Putamen (tissue), 1 donor: Measurements from ENCODE around the gene BCAS3.

Experiments
- DNase-seq: peaks from one replicate; pipeline ENCODE4 v3.0.0-alpha.2; 2016; ENCODE audit warnings: low spot score

BCAS3 gene

DNA sequence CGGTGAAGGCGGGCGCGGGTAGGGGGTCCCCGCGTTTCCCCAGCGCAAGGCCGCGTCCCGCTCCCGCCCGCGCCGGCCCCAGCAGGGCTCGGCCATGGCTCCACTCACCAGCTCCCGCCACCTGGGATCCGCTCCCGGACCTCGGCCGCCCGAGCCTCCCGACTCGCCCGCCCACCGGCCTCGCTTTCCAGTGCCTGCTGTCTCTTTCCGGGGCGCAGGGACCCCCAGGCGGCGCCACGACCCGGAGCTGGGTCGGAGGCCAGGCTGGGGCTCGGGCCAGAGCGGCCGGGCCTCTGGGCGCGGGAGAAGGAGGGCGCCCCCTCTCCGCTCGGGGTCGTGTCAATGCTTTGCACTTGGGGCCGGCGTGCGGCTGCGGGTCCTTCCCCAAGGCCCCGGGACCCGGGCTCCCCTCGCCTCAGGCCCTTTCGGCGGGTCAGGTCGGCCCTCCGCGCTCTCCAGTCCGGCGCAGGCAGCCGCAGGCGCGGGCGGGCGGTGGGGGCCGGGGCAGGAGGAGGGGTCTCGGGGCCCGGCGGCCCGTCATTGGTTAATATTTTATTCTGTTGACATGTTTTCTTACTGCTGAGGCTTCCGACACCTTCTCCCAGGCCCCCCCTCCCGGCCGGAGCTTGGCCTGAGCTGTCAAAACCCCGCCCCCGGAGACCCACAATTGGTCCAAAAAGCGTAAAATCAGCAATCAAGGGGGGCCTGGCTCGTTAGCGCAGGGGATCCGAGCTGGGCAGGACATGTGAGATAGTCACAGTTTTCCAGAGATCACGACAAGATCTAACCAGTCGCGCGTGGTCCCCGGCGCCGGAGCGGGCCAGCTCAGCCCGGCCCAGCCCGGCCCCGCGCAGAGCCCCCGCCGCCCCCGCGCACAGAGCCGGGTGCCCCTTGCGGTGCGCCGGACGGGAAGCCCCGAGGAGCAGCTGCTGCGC, 721.7 kb downstream of the BCAS3 start, which contains the start of gene TBX2:
Gene TBX2, plus strand, starts transcription at position 713 of the 935 bp plus-strand sequence. CDS start 334 bp downstream, outside the sequence.
- no peak for DNase-seq

GRCh38 chr17:61400066-61400716, 722.5 kb downstream of the BCAS3 start:
- no peak for DNase-seq

GRCh38 chr17:61400717-61401388, 723.2 kb downstream of the BCAS3 start:
- DNase-seq = no peak

- no peak for DNase-seq
Measured at GRCh38 chr17:61401389-61402072, 723.9 kb downstream of the BCAS3 start.

DNA sequence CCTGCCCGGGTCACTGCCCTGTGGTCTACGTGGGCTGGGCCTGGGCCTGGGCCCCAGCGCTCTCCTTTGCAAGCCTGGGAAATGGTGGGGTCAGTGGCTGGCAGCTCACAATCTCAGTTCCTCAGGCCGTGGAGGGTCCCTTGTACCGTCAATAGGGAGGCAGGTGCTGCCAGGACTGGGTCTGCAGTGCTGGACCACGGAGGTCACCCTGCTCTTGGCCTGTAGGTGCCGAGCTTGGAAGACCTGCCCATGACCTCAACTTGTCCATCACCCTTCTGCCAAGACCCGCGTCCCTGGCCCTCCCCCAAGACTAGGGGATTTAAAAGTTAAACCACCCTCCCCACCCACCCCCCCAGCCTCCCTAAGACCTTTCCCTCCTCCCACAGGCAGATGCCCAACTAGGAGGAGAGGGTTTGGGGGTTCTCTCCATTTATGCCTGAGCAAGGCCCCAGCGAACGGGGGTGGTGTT, 724.5 kb downstream of the BCAS3 start:
- DNase-seq = no peak

DNA sequence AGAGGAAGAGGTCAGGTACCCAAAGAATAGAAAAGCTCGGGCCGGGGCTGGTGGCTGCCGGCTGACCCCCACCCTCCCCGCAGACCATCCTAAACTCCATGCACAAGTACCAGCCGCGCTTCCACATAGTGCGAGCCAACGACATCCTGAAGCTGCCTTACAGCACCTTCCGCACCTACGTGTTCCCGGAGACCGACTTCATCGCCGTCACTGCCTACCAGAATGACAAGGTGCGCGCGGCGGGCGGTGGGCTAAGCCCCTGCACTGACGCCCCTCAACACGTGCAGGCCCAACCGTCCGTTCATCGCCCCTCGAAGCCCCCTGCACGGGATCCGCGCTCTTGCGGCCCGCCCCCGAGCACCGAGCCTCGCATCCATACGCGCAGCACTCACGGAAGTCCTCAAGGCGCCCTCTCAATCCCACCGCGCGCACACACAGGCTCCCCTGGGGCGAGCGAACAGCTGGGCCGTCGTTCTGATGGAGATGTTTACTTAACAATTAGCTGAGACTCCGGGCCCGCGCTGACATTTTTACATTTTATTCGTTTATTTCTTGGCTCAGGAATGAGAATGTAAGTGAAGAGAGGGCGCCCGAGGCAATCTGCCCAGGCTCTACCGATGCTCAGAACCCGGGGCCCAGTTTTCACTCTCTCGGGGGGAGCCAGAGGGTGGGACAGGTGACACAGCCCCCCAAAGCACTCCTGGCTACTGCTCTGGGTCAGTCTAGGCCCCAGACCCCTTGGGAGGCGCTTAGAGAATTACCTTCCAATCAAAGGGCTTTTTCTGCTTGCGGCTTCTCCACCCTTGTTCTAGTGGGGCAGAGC, 725.5 kb downstream of the BCAS3 start:
- DNase-seq = no peak

GRCh38 chr17:61403801-61404662, 726.4 kb downstream of the BCAS3 start:
- DNase-seq = no peak

DNA sequence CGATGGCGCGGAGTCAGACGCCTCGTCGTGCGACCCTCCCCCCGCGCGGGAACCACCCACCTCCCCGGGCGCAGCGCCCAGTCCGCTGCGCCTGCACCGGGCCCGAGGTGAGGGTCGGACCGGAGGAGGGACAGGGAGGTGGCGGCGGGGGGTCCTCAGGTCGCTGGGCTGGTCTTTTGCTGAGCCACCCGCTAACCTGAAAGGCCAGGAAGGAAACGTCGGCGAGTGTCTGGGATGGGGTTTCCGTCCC, 726.9 kb downstream of the BCAS3 start:
- DNase-seq = no peak

- no peak for DNase-seq
Measured at GRCh38 chr17:61404913-61405685, 727.4 kb downstream of the BCAS3 start.

DNA sequence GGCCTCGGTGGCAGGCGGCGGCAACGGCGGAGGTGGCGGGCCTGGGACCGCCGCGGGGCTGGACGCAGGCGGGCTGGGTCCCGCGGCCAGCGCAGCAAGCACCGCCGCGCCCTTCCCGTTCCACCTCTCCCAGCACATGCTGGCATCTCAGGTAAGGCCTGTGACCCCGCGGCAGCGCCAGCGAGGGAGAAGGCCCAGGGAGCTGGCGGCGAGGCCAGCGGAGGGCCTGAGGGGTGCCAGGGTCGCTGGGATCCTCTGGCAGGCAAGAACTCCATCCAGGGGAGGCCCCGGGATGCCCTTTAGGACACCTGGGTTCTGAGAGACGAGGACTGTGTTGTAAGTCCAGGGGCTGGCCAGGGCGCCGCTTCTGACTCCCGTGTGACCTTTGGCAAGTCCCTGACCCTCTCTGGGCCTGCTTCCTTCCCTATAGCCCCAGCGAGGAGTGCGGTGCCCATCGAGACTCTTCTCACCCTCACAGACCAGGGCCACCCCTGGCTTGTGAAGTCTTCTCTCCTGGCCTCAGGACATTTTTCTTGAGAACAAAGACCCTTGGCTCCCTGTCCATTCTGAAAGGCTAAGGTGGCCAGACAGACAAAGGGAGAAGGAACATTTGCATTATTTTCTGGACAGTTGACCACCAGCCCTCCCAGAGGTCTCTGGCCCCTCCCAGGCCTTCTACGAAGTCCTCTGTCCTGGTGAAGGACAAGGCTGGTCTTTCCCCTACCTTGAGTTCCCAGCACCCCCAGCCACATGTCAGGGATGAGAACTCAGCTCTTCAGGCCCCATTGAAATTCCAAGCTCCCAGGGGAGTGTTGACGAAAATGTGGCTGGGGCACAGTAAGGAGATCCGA, 728.3 kb downstream of the BCAS3 start:
- DNase-seq = no peak

DNA sequence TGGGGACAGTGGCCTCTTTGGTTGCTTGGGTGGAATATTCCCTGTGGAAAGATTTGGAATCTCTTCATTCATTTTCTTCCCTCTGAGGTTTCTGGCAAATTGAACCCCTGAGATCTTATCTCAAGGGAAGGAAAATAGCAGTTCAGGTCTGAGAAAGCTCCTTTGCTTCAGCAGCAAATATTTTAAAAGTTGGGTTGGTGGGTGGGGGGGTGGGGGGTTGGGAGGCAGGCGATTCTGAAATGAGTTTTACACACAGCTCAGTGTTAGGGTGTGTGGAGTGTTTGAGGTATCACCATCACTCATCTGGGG, 728.8 kb downstream of the BCAS3 start:
- no peak for DNase-seq

DNA sequence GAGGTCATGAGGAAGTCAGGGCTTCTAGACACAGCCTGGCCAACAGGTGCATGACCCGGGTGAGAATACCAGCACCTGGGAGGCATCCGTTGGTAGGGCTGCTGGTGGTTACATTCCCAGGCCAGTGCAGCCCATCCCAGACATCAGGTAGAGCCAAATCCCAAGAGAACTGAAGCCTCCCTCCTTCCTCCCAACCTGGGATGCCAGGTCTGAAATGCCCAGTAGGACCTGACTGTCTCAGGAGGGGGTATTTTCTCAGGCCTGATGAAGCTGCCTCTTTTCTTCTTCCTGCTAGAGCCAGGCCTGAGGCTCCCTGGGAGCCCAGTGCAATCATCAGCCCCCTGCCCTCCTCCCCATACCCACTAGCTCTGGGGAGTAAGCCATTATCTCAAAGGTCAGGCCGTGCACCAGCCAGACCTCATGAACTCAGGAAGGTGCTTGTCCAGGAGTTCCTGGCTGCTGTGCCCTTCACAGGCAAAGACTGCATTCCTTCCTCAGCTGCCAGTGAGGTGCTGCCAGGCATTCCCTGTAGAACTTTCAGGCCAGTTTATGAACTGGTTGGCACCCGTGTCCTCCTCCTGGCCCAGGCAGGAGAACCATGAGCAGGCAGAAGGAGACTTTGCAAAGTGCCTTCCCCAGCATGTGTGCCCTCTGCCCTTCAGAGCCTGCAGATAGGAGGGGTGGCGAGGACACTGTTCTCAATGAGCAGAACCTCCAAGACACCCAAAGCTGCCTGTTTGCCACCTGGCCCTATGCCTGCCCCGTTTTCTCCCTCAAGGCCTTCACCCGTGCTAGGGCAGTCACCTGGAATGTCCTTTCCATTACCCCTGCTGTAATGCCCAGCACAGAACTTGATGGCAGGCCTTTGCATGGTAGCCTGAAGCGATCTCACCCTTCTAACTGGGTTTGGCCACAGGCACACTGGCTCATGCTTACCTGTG, 729.6 kb downstream of the BCAS3 start:
- no peak for DNase-seq

DNA sequence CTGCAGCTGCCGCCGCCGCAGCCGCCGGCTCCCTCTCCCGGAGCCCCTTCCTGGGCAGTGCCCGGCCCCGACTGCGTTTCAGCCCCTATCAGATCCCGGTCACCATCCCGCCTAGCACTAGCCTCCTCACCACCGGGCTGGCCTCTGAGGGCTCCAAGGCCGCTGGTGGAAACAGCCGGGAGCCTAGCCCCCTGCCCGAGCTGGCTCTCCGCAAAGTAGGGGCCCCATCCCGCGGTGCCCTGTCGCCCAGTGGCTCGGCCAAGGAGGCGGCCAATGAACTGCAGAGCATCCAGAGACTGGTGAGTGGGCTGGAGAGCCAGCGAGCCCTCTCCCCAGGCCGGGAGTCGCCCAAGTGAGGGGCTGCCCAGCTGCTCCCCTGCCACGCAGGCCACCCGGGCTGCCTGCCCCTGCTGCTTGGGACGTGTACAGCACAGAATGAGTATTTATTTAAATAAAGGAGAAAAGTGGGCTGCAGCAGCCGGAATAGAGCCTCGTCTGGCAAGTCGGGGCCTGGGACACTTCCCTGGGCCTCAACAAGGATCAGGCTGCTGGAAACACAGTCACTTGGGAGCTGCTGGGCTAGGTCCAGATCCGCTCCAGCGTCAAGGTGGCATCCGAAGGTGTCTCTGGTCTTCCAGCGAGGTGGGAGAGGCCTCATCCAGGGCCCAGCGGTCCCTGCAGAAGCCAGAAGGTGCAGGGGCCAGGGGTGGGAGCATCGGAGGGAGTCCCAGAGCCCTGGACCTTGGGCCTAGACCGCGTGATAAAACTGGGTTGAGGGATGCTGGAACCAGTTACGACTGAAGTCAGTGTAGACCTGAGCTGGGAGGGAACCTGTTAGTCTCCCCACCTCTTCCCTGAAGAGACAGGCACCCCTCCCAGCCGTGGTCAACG, 730.7 kb downstream of the BCAS3 start:
- DNase-seq = no peak

GRCh38 chr17:61409301-61410112, 731.9 kb downstream of the BCAS3 start:
- DNase-seq = peak; percentile 52

GRCh38 chr17:61410141-61411010, 732.7 kb downstream of the BCAS3 start:
- peak; percentile 55 for DNase-seq
